OCI-LY1 (cell line): ENCODE measurements around the gene RPL18.

Experiments used
- H2AFZ ChIP-seq: fragments of 200-600 bp; sonication (generic), shearing (Covaris generic); 2 replicates; pipeline ENCODE4 v1.6.0; 2014; ENCODE audit warnings: antibody characterized with exemption, mild to moderate bottlenecking, low read length
- H3F3A ChIP-seq: fragments of 200-600 bp; sonication (generic), shearing (Covaris generic); 2 replicates; pipeline ENCODE4 v1.6.0; 2014; ENCODE audit warnings: mild to moderate bottlenecking, antibody characterized with exemption, low read length, moderate library complexity; ENCODE audit not compliant: insufficient read depth
- H3K27ac ChIP-seq: fragments of 200-600 bp; sonication (generic); 2 replicates; pipeline ENCODE4 v1.5.1; 2014; ENCODE audit warnings: low read length, mixed run types, mild to moderate bottlenecking, low read depth; ENCODE audit not compliant: poor library complexity, severe bottlenecking
- H3K27me3 ChIP-seq: fragments of 200-600 bp; sonication (generic); 2 replicates; pipeline ENCODE4 v1.6.0; 2014; ENCODE audit warnings: antibody characterized with exemption, mild to moderate bottlenecking, low read length, moderate library complexity; ENCODE audit not compliant: insufficient read depth
- H3K36me3 ChIP-seq: fragments of 200-600 bp; sonication (generic); 2 replicates; pipeline ENCODE4 v1.6.1; 2014; ENCODE audit warnings: mild to moderate bottlenecking, antibody characterized with exemption, low read length, moderate library complexity, mixed read lengths; ENCODE audit not compliant: insufficient read depth
- H3K4me1 ChIP-seq: fragments of 200-600 bp; sonication (generic); 2 replicates; pipeline ENCODE4 v1.5.1; 2014; ENCODE audit warnings: mild to moderate bottlenecking, low read length, moderate library complexity; ENCODE audit not compliant: insufficient read depth, severe bottlenecking
- H3K4me2 ChIP-seq: fragments of 200-600 bp; sonication (generic), shearing (Covaris generic); 2 replicates; pipeline ENCODE4 v1.6.1; 2014; ENCODE audit warnings: low read length
- H3K4me3 ChIP-seq: fragments of 200-600 bp; sonication (generic); 2 replicates; pipeline ENCODE4 v1.5.1; 2014; ENCODE audit warnings: low read length, low read depth, mild to moderate bottlenecking, mixed read lengths; ENCODE audit not compliant: poor library complexity, severe bottlenecking
- H3K79me2 ChIP-seq: fragments of 200-600 bp; shearing (Covaris generic); 2 replicates; pipeline ENCODE4 v1.6.1; 2016; ENCODE audit warnings: mixed run types, low read length, mixed read lengths; ENCODE audit not compliant: insufficient read depth
- H3K9ac ChIP-seq: fragments of 200-600 bp; sonication (generic), shearing (Covaris generic); 2 replicates; pipeline ENCODE4 v1.6.1; 2014; ENCODE audit warnings: mild to moderate bottlenecking, low read length, mixed read lengths
- H3K9me2 ChIP-seq: fragments of 200-600 bp; sonication (generic), shearing (Covaris generic); 2 replicates; pipeline ENCODE4 v1.6.1; 2014; ENCODE audit warnings: low read depth, mild to moderate bottlenecking, low read length, mixed read lengths
- H3K9me3 ChIP-seq: fragments of 200-600 bp; shearing (Covaris generic); 2 replicates; pipeline ENCODE4 v1.6.1; 2014; ENCODE audit warnings: low read length, mixed read lengths
- H4K20me1 ChIP-seq: fragments of 200-600 bp; sonication (generic), shearing (Covaris generic); 2 replicates; pipeline ENCODE4 v1.6.0; 2016; ENCODE audit warnings: mild to moderate bottlenecking, low read length; ENCODE audit not compliant: insufficient read depth
- CTCF ChIP-seq: fragments of 200-600 bp; sonication (generic), shearing (Covaris generic); IDR thresholded peaks from 2 replicates; pipeline ENCODE4 v1.5.1; 2017; ENCODE audit warnings: mild to moderate bottlenecking, antibody characterized with exemption, low read length, moderate library complexity, mixed read lengths
- EZH2 ChIP-seq: fragments of 200-600 bp; sonication (generic), shearing (Covaris generic); IDR thresholded peaks from 2 replicates; pipeline ENCODE4 v1.8.0; 2017; ENCODE audit warnings: borderline replicate concordance, mixed run types, mild to moderate bottlenecking, antibody characterized with exemption, low read length, moderate library complexity, mixed read lengths

Gene RPL18

GRCh38 chr19:48629297-48629598, 10.3 kb upstream of the RPL18 start:
- no peak overlapping the region for H3K4me2 ChIP-seq
- peaks cover 31% of the 10 kb centered on the region for H3K4me1 ChIP-seq
- H3K4me3 ChIP-seq = no peak overlapping the region
- no peaks in the 10 kb centered on the region for H3K27me3 ChIP-seq
- peaks cover 17% of the 10 kb centered on the region for H3K36me3 ChIP-seq
- no peaks in the 10 kb centered on the region for H3F3A ChIP-seq
- no peaks in the 10 kb centered on the region for H3K9me3 ChIP-seq
- TF ChIP-seq EZH2 (no peak), CTCF (no peak)
- no peak overlapping the region for H2AFZ ChIP-seq
- no peaks in the 10 kb centered on the region for H4K20me1 ChIP-seq
- no peak overlapping the region for H3K9ac ChIP-seq
- no peaks in the 10 kb centered on the region for H3K9me2 ChIP-seq
- no peak overlapping the region for H3K27ac ChIP-seq
- no peaks in the 10 kb centered on the region for H3K79me2 ChIP-seq

- H3K4me1 ChIP-seq = peaks cover 28% of the 10 kb centered on the region
- peaks cover 17% of the 10 kb centered on the region for H3K36me3 ChIP-seq
- no peaks in the 10 kb centered on the region for H3F3A ChIP-seq
- H3K9me2 ChIP-seq = no peaks in the 10 kb centered on the region
- H3K4me2 ChIP-seq = no peak overlapping the region
- no peaks in the 10 kb centered on the region for H3K9me3 ChIP-seq
- no peaks in the 10 kb centered on the region for H3K27me3 ChIP-seq
- no peak for TF ChIP-seq CTCF
- no peak for TF ChIP-seq EZH2
- no peak overlapping the region for H3K4me3 ChIP-seq
- H3K27ac ChIP-seq = no peak overlapping the region
- no peak overlapping the region for H3K9ac ChIP-seq
- H3K79me2 ChIP-seq = no peaks in the 10 kb centered on the region
- H4K20me1 ChIP-seq = no peaks in the 10 kb centered on the region
- H2AFZ ChIP-seq = no peak overlapping the region
These were observed 9.7 kb upstream of the RPL18 start for GRCh38 chr19:48628486-48629296.

GRCh38 chr19:48627865-48628314, 8.9 kb upstream of the RPL18 start:
- no peak overlapping the region for H2AFZ ChIP-seq
- no peak overlapping the region for H3K27ac ChIP-seq
- no peak overlapping the region for H3K9ac ChIP-seq
- H3K4me1 ChIP-seq = peaks cover 27% of the 10 kb centered on the region
- no peaks in the 10 kb centered on the region for H3K79me2 ChIP-seq
- TF ChIP-seq CTCF = no peak
- TF ChIP-seq EZH2 = no peak
- no peaks in the 10 kb centered on the region for H3K9me2 ChIP-seq
- H3K36me3 ChIP-seq = peaks cover 17% of the 10 kb centered on the region
- H3K4me2 ChIP-seq = no peak overlapping the region
- H3K27me3 ChIP-seq = no peaks in the 10 kb centered on the region
- H4K20me1 ChIP-seq = no peaks in the 10 kb centered on the region
- H3K4me3 ChIP-seq = no peak overlapping the region
- H3F3A ChIP-seq = no peaks in the 10 kb centered on the region
- H3K9me3 ChIP-seq = no peaks in the 10 kb centered on the region
